ENCODE results near the gene STARD13.
A peak's percentile ranks its signal among the peaks of the same experiment; 100 is the strongest.

Gene STARD13

DNA sequence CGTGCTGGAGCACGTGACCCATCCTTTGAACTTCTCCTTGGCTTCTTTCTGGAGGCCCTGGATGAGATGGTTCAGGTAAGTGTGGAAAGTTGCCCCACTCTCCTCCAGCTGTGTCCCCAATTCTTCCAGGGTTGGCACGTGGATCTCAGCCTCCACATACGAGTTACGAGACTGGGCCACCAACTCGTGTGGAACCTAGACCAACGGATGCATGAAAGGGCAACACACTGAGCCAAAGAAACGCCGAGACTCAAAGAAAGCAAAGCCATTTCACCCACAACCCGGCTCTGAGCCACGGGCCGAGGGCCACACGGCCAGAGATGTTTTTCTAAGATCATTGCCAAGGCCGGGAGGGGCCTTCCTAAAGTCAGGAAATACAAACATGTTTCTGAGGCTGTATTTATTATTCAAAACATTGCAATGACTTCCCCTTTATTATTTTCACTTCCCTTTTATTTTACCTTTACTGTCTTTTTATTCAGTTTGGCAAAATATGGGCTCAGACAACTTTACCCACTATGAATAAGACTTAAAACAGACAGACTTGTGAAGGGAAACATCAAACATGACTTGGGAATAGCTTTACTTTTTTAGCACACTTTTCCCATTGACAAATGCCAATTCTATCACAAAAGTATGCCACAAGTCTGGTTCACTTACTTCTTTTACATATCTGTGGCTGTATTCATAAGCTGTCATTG is 174.7 kb downstream of the STARD13 start:
- H3K4me3 ChIP-seq (ENCODE audit: low read length), result no peak overlapping the region
- DNase-seq (ENCODE audit: low read depth), result no peak
- TF ChIP-seq, protein P1, sequence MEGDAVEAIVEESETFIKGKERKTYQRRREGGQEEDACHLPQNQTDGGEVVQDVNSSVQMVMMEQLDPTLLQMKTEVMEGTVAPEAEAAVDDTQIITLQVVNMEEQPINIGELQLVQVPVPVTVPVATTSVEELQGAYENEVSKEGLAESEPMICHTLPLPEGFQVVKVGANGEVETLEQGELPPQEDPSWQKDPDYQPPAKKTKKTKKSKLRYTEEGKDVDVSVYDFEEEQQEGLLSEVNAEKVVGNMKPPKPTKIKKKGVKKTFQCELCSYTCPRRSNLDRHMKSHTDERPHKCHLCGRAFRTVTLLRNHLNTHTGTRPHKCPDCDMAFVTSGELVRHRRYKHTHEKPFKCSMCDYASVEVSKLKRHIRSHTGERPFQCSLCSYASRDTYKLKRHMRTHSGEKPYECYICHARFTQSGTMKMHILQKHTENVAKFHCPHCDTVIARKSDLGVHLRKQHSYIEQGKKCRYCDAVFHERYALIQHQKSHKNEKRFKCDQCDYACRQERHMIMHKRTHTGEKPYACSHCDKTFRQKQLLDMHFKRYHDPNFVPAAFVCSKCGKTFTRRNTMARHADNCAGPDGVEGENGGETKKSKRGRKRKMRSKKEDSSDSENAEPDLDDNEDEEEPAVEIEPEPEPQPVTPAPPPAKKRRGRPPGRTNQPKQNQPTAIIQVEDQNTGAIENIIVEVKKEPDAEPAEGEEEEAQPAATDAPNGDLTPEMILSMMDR (conservative IDR thresholded peaks at IDR 0.05; ENCODE audit: low read depth, low read length), result no peak

DNA sequence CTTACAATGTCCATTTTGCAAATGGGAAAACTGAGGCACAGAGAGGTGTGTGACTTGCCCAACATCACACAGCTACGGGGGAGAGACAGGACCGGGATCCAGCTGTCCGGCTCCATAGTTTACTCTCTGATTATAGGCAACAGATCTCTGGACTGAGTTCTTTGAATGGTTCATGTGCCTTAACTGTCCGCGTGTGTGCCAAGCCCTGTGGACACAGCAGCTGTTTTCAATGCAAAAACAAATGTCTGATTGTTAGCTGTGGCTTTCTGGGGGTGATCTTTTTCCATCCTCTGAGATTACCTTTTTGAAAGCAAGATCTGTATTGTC is 175.2 kb downstream of the STARD13 start:
- TF ChIP-seq, protein P1 (conservative IDR thresholded peaks at IDR 0.05; ENCODE audit: low read depth, low read length), result no peak
- H3K4me3 ChIP-seq (ENCODE audit: low read length), result no peak overlapping the region
- no peak for DNase-seq (ENCODE audit: low read depth)

DNA sequence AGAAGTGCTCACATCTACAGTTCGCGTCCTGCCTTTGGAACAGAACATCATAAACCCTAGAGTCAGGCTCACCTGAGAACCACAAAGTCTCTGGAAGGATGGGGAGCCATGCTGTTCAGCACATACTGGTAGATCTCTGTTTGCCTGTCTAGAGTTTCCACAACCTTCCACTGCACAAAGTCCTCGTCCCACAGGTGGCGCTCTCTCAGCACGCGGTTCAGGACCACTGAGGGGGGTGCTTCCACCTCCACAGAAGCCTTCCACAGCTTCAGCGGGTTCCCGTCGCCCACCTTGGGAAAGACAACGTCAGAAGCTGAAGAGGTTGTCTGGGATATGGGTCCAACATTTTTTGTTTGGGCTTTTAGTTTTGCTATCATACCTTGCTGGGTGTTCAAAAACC is 175.8 kb downstream of the STARD13 start:
- no peak for DNase-seq (ENCODE audit: low read depth)
- H3K4me3 ChIP-seq (ENCODE audit: low read length), result no peak overlapping the region
- TF ChIP-seq, protein P1 (conservative IDR thresholded peaks at IDR 0.05; ENCODE audit: low read depth, low read length), result peak; percentile 34

DNA sequence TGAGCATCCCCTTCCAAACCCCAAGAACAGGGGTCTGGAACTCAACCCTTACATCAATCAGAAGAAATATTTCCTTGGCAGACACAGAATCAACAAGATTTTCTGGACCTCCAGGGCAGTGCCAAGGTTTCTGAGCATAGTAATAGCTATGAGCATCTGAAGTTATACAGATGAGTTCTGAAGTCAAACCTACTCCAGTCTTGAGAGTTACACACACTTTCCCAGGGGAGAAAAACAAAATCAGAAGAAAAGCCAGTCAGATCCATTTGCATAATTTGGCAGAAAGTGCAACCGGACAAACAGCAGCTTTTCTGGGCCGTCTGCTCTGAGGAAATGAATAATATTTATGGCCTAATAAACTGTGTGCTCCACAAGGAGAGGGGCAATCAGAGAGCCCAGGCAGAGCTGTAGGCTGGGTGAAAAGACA is 176.3 kb downstream of the STARD13 start:
- DNase-seq (ENCODE audit: low read depth), result no peak
- TF ChIP-seq, protein P1 (conservative IDR thresholded peaks at IDR 0.05; ENCODE audit: low read depth, low read length), result no peak
- H3K4me3 ChIP-seq (ENCODE audit: low read length), result no peak overlapping the region

DNA sequence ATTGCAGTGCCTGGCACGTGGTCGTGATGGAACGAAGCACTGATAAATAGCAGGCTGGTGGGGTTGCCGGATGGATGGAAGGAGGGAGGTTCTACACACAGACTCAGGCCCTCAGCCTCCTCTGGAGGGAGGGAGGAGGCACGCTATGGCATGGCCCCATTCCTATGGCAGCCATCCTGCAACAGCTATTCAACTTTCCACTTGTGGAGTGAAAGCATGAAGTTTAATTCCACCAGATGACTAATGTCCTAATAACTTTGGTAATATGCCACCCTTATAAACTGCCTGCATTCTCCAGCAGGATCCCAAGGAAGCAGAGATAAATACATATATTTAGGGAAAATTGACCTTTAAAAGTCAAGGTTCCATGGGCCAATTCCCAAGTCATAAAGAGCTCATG is 176.9 kb downstream of the STARD13 start:
- TF ChIP-seq, protein P1 (conservative IDR thresholded peaks at IDR 0.05; ENCODE audit: low read depth, low read length), result no peak
- no peak overlapping the region for H3K4me3 ChIP-seq (ENCODE audit: low read length)
- no peak for DNase-seq (ENCODE audit: low read depth)

DNA sequence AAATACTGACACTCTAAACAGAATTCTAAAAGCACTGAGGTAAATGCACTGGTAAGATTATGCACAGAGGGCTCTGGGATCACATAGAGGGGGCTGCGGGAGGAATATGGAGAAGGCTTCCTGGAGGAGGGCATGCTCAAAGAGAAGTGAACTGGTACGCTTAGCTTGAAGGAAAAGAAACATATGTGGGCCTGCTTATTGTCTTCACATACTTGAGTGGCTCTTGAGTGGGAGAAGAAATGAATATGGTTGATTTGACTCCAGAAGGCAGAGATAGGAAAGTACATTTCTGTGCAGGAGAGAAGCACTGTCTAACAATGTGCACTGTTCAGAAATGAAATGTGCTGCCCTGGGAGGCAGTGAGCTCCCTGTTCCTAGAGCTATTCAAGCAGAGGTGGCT is 178.2 kb downstream of the STARD13 start:
- DNase-seq (ENCODE audit: low read depth), result no peak
- no peak overlapping the region for H3K4me3 ChIP-seq (ENCODE audit: low read length)
- TF ChIP-seq, protein P1 (conservative IDR thresholded peaks at IDR 0.05; ENCODE audit: low read depth, low read length), result no peak

DNA sequence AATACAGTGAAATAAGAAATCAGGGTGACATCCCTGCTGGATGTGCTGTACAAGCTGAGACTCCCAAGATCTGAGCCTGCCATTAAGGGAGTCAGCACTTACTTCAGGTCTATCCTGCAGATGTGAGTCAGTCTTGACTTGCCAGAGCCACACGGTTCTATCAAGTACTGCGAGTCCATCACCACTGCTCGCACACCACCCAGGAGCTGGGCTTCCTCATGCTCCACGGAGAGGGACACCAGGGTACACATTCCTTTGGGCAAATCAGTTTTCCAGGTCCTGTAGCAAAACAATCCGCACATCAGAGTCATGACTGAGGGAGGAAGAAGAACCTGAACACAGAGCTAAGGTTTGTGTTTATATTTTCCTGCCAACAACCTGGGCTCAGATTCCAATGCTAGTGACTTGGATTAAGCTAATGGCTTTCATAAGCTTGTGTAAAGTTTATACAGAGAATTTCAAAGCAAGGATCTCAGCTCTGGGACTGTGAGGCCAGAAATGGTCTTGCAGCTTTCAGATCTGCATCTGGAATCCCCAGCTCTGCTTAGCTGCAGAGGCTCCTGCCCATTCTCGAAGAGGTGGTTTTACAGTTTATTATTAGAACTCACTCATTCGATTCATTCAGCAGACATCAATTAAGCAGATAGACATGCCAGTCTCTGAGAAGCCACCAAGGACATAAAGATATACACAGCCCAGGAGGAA is 178.7 kb downstream of the STARD13 start:
- H3K4me3 ChIP-seq (ENCODE audit: low read length), result no peak overlapping the region
- no peak for DNase-seq (ENCODE audit: low read depth)
- TF ChIP-seq, protein P1 (conservative IDR thresholded peaks at IDR 0.05; ENCODE audit: low read depth, low read length), result no peak

All from retinal pigment epithelial cell (primary cell).